Sigmoid colon (tissue), 7 donors: ENCODE results near the gene SMYD3. TPM values are rescaled to one million over a fixed set of nuclear protein-coding genes. Genes with fewer than 3 reads are reported as not detected.

Experiments used
- DNase-seq: peaks from one replicate; pipeline ENCODE4 v3.0.0-alpha.2; 2019
- H3K27ac ChIP-seq, 4 donors: fragments of 200-600 bp; sonication (generic); one replicate each; pipeline ENCODE4 v1.5.1; 2016 to 2019; ENCODE audit warnings: mild to moderate bottlenecking in 1 of 4
- H3K27me3 ChIP-seq, 3 donors: fragments of 200-600 bp; sonication (generic); one replicate each; pipeline ENCODE4 v1.5.1; 2019; ENCODE audit warnings: mild to moderate bottlenecking in 1 of 3
- H3K36me3 ChIP-seq, 4 donors: fragments of 200-600 bp; sonication (generic); one replicate each; pipeline ENCODE4 v1.5.1; 2016 to 2019
- H3K4me1 ChIP-seq, 4 donors: fragments of 200-600 bp; sonication (generic); one replicate each; pipeline ENCODE4 v1.5.1; 2017 to 2019
- H3K4me3 ChIP-seq, 4 donors: fragments of 200-600 bp; sonication (generic); one replicate each; pipeline ENCODE4 v1.5.1; 2017 to 2019; ENCODE audit warnings: mild to moderate bottlenecking in 2 of 4, moderate library complexity in 1 of 4
- H3K9me3 ChIP-seq, 4 donors: fragments of 200-600 bp in 3 of 4; sonication (generic) in 3 of 4; one replicate each; pipeline versions ENCODE4 v1.5.1 to v1.6.1; 2013 to 2019
- EP300 ChIP-seq, 4 donors: sonication (generic); formaldehyde crosslinking; IDR thresholded peaks; one replicate each; pipeline ENCODE4 v1.6.1; 2017; ENCODE audit warnings: antibody characterized with exemption in 4 of 4
- POLR2A ChIP-seq, 2 donors: fragments of 450-650 bp; IDR thresholded peaks; one replicate each; pipeline ENCODE4 v1.6.1; 2016; ENCODE audit warnings: antibody characterized with exemption in 2 of 2, mild to moderate bottlenecking in 2 of 2, moderate library complexity in 2 of 2
- POLR2AphosphoS5 ChIP-seq, 4 donors: sonication (generic); formaldehyde crosslinking; IDR thresholded peaks; one replicate each; pipeline ENCODE4 v1.6.1; 2017; ENCODE audit warnings: antibody characterized with exemption in 4 of 4
- WGBS, 2 donors: extraction: QIAGEN DNeasy Blood & Tissue Kit; methylation state at CpG; one replicate each; pipeline ENCODE4 v1.1.7; 2013; 5-methylcytosine and 5-hydroxymethylcytosine counted together
- intact Hi-C: fragments of 100-400 bp; cut with DNase I; formaldehyde crosslinking; loops from one replicate; pipeline ENCODE4 v1.15.1; 2023
- polyA plus RNA-seq, 3 donors: library from polyadenylated mRNA; stranded (reverse); fragments of 200-250 nt; gene quantifications; one replicate each; pipeline ENCODE4 v1.2.3, GENCODE V29; 2013
- total RNA-seq, 4 donors: library from RNA; depleted of rRNA; stranded (reverse); fragments of >200 nt; gene quantifications; one replicate each; pipeline ENCODE4 v1.1.0, GENCODE V29; 2016
- TF ChIP-seq, protein P1 (sequence below), 4 experiments: fragments of 450-650 bp in 3 of 4; fragments of 200-600 bp in 1 of 4; IDR thresholded peaks; one replicate each; pipeline ENCODE4 v1.5.1; 2016 to 2019; ENCODE audit warnings: antibody characterized with exemption in 4 of 4, mild to moderate bottlenecking in 3 of 4, moderate library complexity in 2 of 4
- donor health status: healthy with polysubstance abuse.
- donor health status: Bipolar disorder and iron deficiency.
- donor health status: healthy.

The SMYD3 gene
- total and polyA plus RNA-seq, 7 donors, result 8.7 to 23.8 (median 17.1) TPM

DNA sequence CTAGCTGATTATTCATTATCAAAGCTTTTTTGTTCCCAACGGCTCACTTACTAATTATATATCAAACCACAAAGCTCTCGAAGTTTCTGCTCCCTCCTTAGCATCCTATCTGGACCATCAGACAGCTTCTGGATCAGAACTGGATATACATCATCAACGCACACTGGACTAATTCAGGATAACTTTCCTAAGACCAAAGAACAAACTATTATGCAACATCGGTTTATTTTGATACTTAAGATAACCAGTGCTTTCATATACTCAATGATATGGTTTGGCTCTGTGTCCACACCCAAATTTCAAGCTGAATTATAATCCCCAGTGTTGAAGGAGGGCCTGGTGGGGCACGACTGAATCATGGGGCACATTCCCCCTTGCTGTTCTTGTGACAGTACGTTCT lies 110.8 kb downstream of the SMYD3 start:
- Histone ChIP-seq H3K4me1 (no peaks in the 10 kb centered on the region), H3K36me3 (no peaks in the 10 kb centered on the region), H3K4me3 (no peak overlapping the region), H3K27me3 (no peaks in the 10 kb centered on the region), H3K27ac (no peak overlapping the region), H3K9me3 (no peaks in the 10 kb centered on the region)
- intact Hi-C loops, result no loop called here
- no peak for DNase-seq
- TF ChIP-seq EP300 (IDR thresholded peaks at IDR 0.05) (no peak), POLR2AphosphoS5 (IDR thresholded peaks at IDR 0.05) (no peak), POLR2A (IDR thresholded peaks at IDR 0.05) (no peak)
- TF ChIP-seq, protein P1, sequence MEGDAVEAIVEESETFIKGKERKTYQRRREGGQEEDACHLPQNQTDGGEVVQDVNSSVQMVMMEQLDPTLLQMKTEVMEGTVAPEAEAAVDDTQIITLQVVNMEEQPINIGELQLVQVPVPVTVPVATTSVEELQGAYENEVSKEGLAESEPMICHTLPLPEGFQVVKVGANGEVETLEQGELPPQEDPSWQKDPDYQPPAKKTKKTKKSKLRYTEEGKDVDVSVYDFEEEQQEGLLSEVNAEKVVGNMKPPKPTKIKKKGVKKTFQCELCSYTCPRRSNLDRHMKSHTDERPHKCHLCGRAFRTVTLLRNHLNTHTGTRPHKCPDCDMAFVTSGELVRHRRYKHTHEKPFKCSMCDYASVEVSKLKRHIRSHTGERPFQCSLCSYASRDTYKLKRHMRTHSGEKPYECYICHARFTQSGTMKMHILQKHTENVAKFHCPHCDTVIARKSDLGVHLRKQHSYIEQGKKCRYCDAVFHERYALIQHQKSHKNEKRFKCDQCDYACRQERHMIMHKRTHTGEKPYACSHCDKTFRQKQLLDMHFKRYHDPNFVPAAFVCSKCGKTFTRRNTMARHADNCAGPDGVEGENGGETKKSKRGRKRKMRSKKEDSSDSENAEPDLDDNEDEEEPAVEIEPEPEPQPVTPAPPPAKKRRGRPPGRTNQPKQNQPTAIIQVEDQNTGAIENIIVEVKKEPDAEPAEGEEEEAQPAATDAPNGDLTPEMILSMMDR (IDR thresholded peaks at IDR 0.05), result no peak
- 83 to 90% methylated on average over 6 of the region's 6 CpGs for WGBS, 2 donors

DNA sequence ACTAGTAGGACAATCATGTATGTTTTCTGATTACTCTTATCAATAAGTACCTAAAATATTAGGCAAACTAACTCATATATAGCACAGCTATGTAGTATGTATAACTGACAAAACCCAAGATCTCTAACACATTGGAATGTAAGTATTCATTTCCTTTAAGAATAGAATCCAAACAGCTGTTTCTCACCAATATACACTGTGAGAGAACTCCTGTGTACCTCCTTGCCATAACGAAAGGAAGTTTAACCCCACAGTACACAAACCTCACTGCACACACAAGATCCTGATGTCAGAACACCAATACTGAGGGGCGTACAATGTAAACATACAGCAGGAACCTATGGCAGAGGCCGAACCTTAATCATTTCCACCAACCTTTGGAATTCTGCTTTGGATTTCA lies 113.0 kb downstream of the SMYD3 start:
- 75 to 82% methylated on average over 3 of the region's 3 CpGs for WGBS, 2 donors
- no peaks in the 10 kb centered on the region for H3K36me3 ChIP-seq
- no peaks in the 10 kb centered on the region for H3K27me3 ChIP-seq
- no peak overlapping the region for H3K27ac ChIP-seq
- H3K4me3 ChIP-seq, result no peak overlapping the region
- H3K9me3 ChIP-seq, result peaks cover 0 to 4% (median 3%) of the 10 kb centered on the region in 4 donors
- intact Hi-C loops, result no loop called here
- no peaks in the 10 kb centered on the region for H3K4me1 ChIP-seq
- TF ChIP-seq EP300 (IDR thresholded peaks at IDR 0.05) (no peak), POLR2AphosphoS5 (IDR thresholded peaks at IDR 0.05) (no peak), POLR2A (IDR thresholded peaks at IDR 0.05) (no peak)
- TF ChIP-seq, protein P1 (IDR thresholded peaks at IDR 0.05), result no peak
- no peak for DNase-seq

DNA sequence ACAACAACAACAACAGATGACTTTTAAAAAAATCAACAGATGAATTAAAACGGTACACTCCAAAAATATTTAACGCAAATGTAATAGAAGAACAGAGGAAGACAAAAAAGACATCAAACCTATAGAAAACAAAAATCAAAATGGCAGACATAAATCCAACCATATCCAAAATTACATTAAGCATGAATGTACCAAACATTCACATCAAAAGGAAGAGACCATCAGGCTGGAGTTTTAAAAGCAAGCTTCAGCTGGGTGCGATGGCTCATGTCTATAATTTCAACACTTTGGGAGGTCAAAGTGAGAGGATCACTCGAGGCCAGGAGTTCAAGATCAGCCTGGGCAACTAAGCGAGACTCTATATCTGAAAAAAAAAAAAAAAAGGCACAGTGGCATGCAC lies 116.2 kb downstream of the SMYD3 start:
- WGBS, 2 donors, result 96 to 97% methylated on average over 5 of the region's 5 CpGs
- H3K27me3 ChIP-seq, result no peaks in the 10 kb centered on the region

DNA sequence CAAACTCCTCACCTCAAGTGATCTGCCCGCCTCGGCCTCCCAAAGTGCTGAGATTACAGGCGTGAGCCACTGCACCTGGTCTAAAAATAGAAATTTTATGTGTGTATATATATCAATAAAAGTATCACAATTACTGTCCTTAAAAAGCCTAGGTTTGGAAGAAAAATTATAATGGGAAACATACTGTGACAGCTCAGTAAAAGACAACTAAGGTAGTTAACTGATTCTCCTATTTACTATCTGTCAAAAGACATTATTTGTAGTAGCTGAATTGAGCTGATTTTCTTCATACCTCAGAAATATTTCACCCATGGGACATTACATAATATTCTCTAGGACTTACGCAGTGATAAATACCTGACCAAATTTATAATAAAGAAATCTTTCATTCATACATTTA lies 122.5 kb downstream of the SMYD3 start:
- no peak for DNase-seq
- no peak overlapping the region for H3K27ac ChIP-seq
- H3K9me3 ChIP-seq, result no peaks in the 10 kb centered on the region
- H3K4me3 ChIP-seq, result no peak overlapping the region
- WGBS, 2 donors, result 54 to 79% methylated on average over 4 of the region's 4 CpGs
- no peak for TF ChIP-seq POLR2A (IDR thresholded peaks at IDR 0.05)
- TF ChIP-seq EP300 (IDR thresholded peaks at IDR 0.05), result no peak
- no peak for TF ChIP-seq POLR2AphosphoS5 (IDR thresholded peaks at IDR 0.05)
- TF ChIP-seq, protein P1 (IDR thresholded peaks at IDR 0.05), result no peak
- H3K27me3 ChIP-seq, result no peaks in the 10 kb centered on the region
- intact Hi-C loops, result no loop called here
- H3K4me1 ChIP-seq, result no peaks in the 10 kb centered on the region
- H3K36me3 ChIP-seq, result no peaks in the 10 kb centered on the region

More for the DNA sequence above, 116.2 kb downstream of the SMYD3 start:
- no peaks in the 10 kb centered on the region for H3K36me3 ChIP-seq
- H3K9me3 ChIP-seq, result peaks cover 0 to 4% (median 3%) of the 10 kb centered on the region in 4 donors
- no peak overlapping the region for H3K27ac ChIP-seq
- no peak for TF ChIP-seq POLR2AphosphoS5 (IDR thresholded peaks at IDR 0.05)
- no peak for TF ChIP-seq POLR2A (IDR thresholded peaks at IDR 0.05)
- TF ChIP-seq, protein P1 (IDR thresholded peaks at IDR 0.05), result no peak
- no peak for TF ChIP-seq EP300 (IDR thresholded peaks at IDR 0.05)
- intact Hi-C loops, result no loop called here
- no peak overlapping the region for H3K4me3 ChIP-seq
- no peak for DNase-seq
- no peaks in the 10 kb centered on the region for H3K4me1 ChIP-seq

DNA sequence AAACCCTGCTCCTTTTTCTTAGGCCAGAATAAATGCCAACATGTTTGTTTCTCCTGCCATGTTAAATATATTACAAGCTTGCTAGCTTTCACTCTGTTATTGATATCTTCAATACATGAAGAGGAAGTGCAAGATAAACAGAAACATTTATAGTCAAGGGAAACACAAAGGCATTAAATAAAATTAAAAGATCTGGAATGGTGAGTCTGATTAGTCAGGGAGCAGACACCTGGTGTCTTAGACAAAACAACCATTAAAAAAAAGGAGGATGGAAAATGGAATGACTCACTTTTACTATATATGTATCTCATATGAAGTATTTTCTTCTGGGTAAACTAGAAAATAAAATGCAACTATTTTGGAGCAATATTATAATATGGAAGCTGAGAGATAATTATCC lies 123.3 kb downstream of the SMYD3 start:
- no peaks in the 10 kb centered on the region for H3K9me3 ChIP-seq
- no peaks in the 10 kb centered on the region for H3K4me1 ChIP-seq
- H3K27me3 ChIP-seq, result no peaks in the 10 kb centered on the region
- no peaks in the 10 kb centered on the region for H3K36me3 ChIP-seq
- no peak overlapping the region for H3K27ac ChIP-seq
- intact Hi-C loops, result no loop called here
- H3K4me3 ChIP-seq, result no peak overlapping the region
- no peak for DNase-seq
- TF ChIP-seq POLR2AphosphoS5 (IDR thresholded peaks at IDR 0.05) (no peak), POLR2A (IDR thresholded peaks at IDR 0.05) (no peak), EP300 (IDR thresholded peaks at IDR 0.05) (no peak)
- TF ChIP-seq, protein P1 (IDR thresholded peaks at IDR 0.05), result no peak
